ENCODE data around the gene CPA5. TPM values are rescaled to one million over a fixed set of nuclear protein-coding genes. Genes with fewer than 3 reads are reported as not detected.

Gene CPA5
- total and polyA plus RNA-seq, 3 donors from 2014 or later: 11.5 to 59.4 (median 46.7) TPM

DNA sequence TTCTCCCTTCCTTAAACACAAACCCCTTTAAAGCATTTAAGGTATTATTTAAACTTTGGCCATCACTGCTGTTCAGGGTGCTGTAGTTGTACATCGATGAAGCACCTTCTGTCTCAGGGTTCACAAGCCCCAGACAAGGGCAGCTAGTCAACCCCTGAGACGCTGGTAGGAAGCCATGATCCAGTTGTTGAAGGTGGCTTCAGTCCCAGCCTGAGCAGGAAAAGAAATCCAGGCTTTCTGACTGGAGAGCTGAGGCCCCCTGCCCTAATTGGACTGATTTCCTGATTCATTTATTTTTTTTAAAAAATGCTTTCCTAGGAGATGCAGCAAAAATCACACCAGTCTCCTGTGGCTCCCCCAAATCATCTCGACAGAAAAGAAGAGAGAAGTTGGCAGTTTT, 51.5 kb downstream of the CPA5 start:
- TF ChIP-seq, protein P1, sequence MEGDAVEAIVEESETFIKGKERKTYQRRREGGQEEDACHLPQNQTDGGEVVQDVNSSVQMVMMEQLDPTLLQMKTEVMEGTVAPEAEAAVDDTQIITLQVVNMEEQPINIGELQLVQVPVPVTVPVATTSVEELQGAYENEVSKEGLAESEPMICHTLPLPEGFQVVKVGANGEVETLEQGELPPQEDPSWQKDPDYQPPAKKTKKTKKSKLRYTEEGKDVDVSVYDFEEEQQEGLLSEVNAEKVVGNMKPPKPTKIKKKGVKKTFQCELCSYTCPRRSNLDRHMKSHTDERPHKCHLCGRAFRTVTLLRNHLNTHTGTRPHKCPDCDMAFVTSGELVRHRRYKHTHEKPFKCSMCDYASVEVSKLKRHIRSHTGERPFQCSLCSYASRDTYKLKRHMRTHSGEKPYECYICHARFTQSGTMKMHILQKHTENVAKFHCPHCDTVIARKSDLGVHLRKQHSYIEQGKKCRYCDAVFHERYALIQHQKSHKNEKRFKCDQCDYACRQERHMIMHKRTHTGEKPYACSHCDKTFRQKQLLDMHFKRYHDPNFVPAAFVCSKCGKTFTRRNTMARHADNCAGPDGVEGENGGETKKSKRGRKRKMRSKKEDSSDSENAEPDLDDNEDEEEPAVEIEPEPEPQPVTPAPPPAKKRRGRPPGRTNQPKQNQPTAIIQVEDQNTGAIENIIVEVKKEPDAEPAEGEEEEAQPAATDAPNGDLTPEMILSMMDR (IDR thresholded peaks at IDR 0.05): no peak
- no peak for TF ChIP-seq POLR2A (IDR thresholded peaks at IDR 0.05)
- H3K9me3 ChIP-seq: no peaks in the 10 kb centered on the region
- H3K36me3 ChIP-seq (ENCODE audit: low read depth, missing control alignments): no peaks in the 10 kb centered on the region
- 54 to 55% methylated on average over 3 of the region's 3 CpGs for WGBS, 2 donors
- intact Hi-C loops (cut with DNase I; ENCODE audit: low total_unique reads): no loop called here
- peak overlapping the region in 1 of 2 donors; percentile 12 for H3K27ac ChIP-seq
- H3K27me3 ChIP-seq: no peaks in the 10 kb centered on the region
- peaks cover 13% of the 10 kb centered on the region for H3K4me1 ChIP-seq
- no peak overlapping the region for H3K4me3 ChIP-seq
- DNase-seq: no peak

DNA sequence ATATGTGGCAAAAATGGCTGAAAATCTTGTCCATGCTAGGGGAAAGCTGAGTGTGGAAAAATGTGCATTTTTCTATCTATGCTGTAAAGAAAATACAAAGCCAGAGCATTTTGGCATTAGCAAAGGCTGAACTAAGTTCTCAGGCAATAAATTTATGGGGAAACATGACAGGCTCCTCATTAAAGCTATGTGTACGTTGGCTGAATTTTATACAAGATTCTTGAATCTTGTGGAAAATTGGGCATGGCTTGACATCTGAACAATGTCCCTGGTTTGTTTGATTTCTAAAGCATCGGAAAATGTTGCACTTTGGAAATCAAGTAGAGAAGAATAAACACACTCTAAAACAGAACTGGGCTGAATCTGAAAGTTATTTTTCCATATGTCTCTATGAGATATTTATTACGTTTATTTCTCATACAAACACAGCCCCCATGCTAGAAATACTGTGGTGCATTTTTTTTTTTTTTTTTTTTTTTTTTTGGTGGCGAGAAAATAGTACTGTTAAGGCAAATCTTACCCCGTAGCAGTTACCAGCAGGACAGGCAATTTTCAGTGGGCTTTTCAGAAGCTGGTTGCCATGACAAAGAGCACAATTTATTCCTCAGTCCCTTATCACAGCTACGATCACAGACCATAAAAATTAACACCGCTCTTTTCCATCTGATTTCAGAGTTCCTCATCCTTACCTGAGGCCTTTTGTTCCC, 52.6 kb downstream of the CPA5 start:
- no peaks in the 10 kb centered on the region for H3K9me3 ChIP-seq
- TF ChIP-seq, protein P1 (IDR thresholded peaks at IDR 0.05): no peak
- TF ChIP-seq POLR2A (IDR thresholded peaks at IDR 0.05): no peak
- no peak overlapping the region for H3K27ac ChIP-seq
- no peak overlapping the region for H3K4me3 ChIP-seq
- H3K27me3 ChIP-seq: no peaks in the 10 kb centered on the region
- intact Hi-C loops (cut with DNase I; ENCODE audit: low total_unique reads): no loop called here
- no peak for DNase-seq
- no peaks in the 10 kb centered on the region for H3K36me3 ChIP-seq (ENCODE audit: low read depth, missing control alignments)
- WGBS, 2 donors: 68 to 80% methylated on average over 7 of the region's 7 CpGs
- H3K4me1 ChIP-seq: peaks cover 18% of the 10 kb centered on the region

DNA sequence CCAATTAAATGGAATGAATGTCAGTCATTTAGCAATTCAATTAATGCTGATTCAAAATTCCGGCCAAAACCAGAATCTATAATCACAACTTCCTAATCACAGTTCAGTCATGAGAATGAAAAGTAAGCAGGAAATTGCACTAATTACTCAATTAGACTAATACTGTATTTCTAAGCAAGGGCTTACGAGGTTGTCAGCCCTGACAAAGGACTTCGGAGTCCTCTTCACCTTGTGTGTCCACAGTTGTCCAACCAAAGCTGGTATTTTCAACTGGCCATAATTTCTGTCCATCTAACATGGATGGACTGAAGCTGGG, 53.1 kb downstream of the CPA5 start:
- intact Hi-C loops (cut with DNase I; ENCODE audit: low total_unique reads): no loop called here
- peaks cover 17% of the 10 kb centered on the region for H3K4me1 ChIP-seq
- DNase-seq: no peak
- no peak overlapping the region for H3K4me3 ChIP-seq
- H3K9me3 ChIP-seq: no peaks in the 10 kb centered on the region
- TF ChIP-seq POLR2A (IDR thresholded peaks at IDR 0.05): no peak
- H3K36me3 ChIP-seq (ENCODE audit: low read depth, missing control alignments): no peaks in the 10 kb centered on the region
- H3K27me3 ChIP-seq: no peaks in the 10 kb centered on the region
- H3K27ac ChIP-seq: no peak overlapping the region
- 93 to 95% methylated on average over 3 of the region's 3 CpGs for WGBS, 2 donors

DNA sequence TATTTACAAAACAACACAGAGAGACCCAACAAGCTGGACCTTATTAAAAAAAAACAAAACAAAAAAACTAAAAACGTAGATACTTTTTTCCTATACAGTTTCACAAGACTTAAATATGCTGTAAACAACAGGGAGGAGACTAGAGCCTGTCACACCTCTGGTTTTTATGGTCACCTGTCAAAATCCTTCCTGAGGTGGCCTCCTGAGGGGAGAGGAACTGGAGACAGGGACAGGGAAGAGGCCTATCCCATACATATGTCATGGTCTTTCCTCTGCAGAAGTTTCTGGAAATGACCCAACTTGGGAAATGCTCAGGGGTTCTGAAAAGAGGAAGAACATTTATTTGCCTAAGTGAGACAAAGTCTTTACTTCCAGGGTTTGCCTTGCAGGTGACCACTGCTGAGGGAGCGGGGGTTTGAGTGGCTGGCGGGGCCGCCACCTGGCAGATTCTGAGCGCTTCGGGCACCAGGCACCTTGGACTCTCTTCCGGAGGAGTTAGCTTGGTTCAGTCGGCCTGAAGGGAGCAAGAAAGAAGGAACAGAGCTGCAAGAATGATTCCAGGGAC, 54.0 kb downstream of the CPA5 start:
- TF ChIP-seq POLR2A (IDR thresholded peaks at IDR 0.05): no peak
- TF ChIP-seq, protein P1 (IDR thresholded peaks at IDR 0.05): no peak
- intact Hi-C loops (cut with DNase I; ENCODE audit: low total_unique reads): no loop called here
- Histone ChIP-seq H3K4me3 (no peak overlapping the region), H3K9me3 (no peaks in the 10 kb centered on the region), H3K4me1 (peaks cover 9% of the 10 kb centered on the region), H3K27me3 (no peaks in the 10 kb centered on the region), H3K36me3 (ENCODE audit: low read depth, missing control alignments) (no peaks in the 10 kb centered on the region), H3K27ac (no peak overlapping the region)
- no peak for DNase-seq
- WGBS, 2 donors: 76 to 85% methylated on average over 8 of the region's 8 CpGs

DNA sequence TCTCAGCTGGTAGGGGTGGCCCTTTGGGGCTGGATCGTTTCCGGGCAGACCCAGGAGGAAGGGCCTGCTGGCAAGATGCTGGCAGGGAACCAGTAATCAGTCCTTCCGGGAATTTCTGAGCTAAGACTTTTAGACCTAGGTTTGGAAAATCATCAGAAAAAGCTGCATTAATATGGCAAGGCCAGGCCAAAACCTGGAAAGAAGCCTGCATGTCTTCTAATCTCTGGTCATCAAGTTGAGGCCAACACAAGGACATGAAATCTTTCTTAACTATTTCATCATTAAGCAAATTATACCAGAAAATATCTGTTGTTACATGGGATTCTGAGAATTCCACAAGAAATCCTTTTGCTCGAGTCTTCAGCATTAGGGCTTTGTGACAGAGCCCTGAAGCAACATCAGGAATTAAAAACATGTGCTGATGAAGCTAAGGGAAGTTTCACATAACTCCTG, 55.5 kb downstream of the CPA5 start:
- WGBS, 2 donors: 40 to 59% methylated on average over 4 of the region's 4 CpGs
- intact Hi-C loops (cut with DNase I; ENCODE audit: low total_unique reads): no loop called here
- H3K27ac ChIP-seq: peak overlapping the region in 1 of 2 donors; percentile 24
- peaks cover 8% of the 10 kb centered on the region for H3K4me1 ChIP-seq
- H3K4me3 ChIP-seq: no peak overlapping the region
- DNase-seq: no peak
- no peaks in the 10 kb centered on the region for H3K36me3 ChIP-seq (ENCODE audit: low read depth, missing control alignments)
- no peak for TF ChIP-seq POLR2A (IDR thresholded peaks at IDR 0.05)
- TF ChIP-seq, protein P1 (IDR thresholded peaks at IDR 0.05): no peak
- no peaks in the 10 kb centered on the region for H3K27me3 ChIP-seq
- no peaks in the 10 kb centered on the region for H3K9me3 ChIP-seq

Measured in testis (tissue), 3 donors.